OCI-LY3 (cell line): Measurements from ENCODE around the gene SERPINA12.
A peak's percentile ranks its signal among the peaks of the same experiment; 100 is the strongest.

Experiments
- H2AFZ ChIP-seq: fragments of 200-600, 300-600 bp; shearing (Covaris generic); 2 replicates; pipeline ENCODE4 v1.6.0; 2014; ENCODE audit warnings: antibody characterized with exemption, low read depth, low read length
- H3K27ac ChIP-seq: fragments of 200-600, 300-600 bp; sonication (generic); 2 replicates; pipeline ENCODE4 v1.5.1; 2014; ENCODE audit warnings: mild to moderate bottlenecking, low read length, moderate library complexity, mixed read lengths
- H3K27me3 ChIP-seq: fragments of 200-600, 300-600 bp; sonication (generic); 2 replicates; pipeline ENCODE4 v1.6.1; 2014; ENCODE audit warnings: low read depth, low read length, mixed read lengths
- H3K36me3 ChIP-seq: fragments of 200-600, 300-600 bp; sonication (generic); replicated peaks from 2 replicates; pipeline ENCODE3; 2014; ENCODE audit warnings: low read depth, low read length, mixed read lengths
- H3K4me1 ChIP-seq: fragments of 300-600, 200-600 bp; sonication (generic); 2 replicates; pipeline ENCODE4 v1.6.1; 2014; ENCODE audit warnings: low read length, mixed read lengths
- H3K4me2 ChIP-seq: fragments of 200-600, 300-600 bp; sonication (generic); 2 replicates; pipeline ENCODE4 v1.6.1; 2014; ENCODE audit warnings: low read length, mixed read lengths
- H3K4me3 ChIP-seq: fragments of 300-600, 200-600 bp; sonication (generic); 2 replicates; pipeline ENCODE4 v1.5.1; 2014; ENCODE audit warnings: antibody characterized with exemption, mild to moderate bottlenecking, low read length, moderate library complexity
- H3K79me2 ChIP-seq: fragments of 300-600, 200-600 bp; shearing (Covaris generic); 2 replicates; pipeline ENCODE4 v1.6.1; 2014; ENCODE audit warnings: mild to moderate bottlenecking, low read length, mixed read lengths
- H3K9ac ChIP-seq: fragments of 300-600, 200-600 bp; shearing (Covaris generic); 2 replicates; pipeline ENCODE4 v1.6.0; 2014; ENCODE audit warnings: mild to moderate bottlenecking, low read length, moderate library complexity
- H3K9me3 ChIP-seq: fragments of 200-600, 300-600 bp; shearing (Covaris generic); 2 replicates; pipeline ENCODE4 v1.6.1; 2014; ENCODE audit warnings: low read length, mixed read lengths; ENCODE audit not compliant: insufficient read depth
- H4K20me1 ChIP-seq: fragments of 200-600, 300-600 bp; sonication (generic); 2 replicates; pipeline ENCODE4 v1.6.1; 2016; ENCODE audit warnings: low read length, mixed read lengths; ENCODE audit not compliant: insufficient read depth
- EZH2phosphoT487 ChIP-seq: fragments of 200-600 bp; shearing (Covaris generic); IDR thresholded peaks from 2 replicates; pipeline ENCODE4 v1.6.1; 2018; ENCODE audit warnings: antibody characterized with exemption, mixed run types, low read depth
- TF ChIP-seq, protein P1 (sequence below): fragments of 200-600, 300-600 bp; sonication (generic); IDR thresholded peaks from 2 replicates; pipeline ENCODE4 v1.5.1; 2014; ENCODE audit warnings: antibody characterized with exemption, low read length, low read depth

The SERPINA12 gene

DNA sequence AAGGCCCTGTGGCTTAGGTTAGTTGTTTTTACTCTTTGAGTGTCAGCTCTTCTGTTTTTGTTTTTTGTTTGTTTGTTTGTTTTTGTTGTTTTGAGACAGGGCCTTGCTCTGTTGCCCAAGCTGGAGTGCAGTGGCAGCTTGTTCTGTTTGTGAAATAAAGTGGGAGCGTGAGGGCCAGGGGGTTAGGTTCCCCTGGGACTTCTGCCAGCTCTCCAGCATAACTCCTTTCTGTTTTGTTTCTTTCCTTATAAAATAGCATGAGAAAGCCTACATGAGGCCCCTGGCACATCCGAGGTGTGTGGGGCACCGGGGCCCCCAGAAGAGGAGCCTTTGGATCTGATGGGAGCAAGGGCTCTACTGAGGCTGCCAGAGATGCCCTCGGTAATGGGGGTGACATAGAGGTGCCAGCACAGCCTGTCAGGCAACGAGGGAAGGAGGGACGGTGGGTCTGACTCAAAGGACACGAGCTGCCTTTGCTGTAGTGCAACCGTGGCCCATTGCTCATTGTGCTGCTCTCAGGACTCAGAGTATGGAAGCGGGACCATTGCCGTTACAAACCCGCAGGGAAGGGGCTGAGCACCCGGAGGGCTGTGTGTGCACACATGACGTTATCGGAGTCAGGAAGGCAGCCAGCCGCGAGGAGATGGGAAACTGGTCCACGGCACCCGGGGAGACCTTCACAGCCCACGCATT, 47.6 kb downstream of the SERPINA12 start:
- no peak overlapping the region for H3K27ac ChIP-seq
- no peak overlapping the region for H2AFZ ChIP-seq
- peaks cover 16% of the 10 kb centered on the region for H3K4me1 ChIP-seq
- no peak overlapping the region for H3K4me3 ChIP-seq
- H4K20me1 ChIP-seq = no peaks in the 10 kb centered on the region
- H3K9ac ChIP-seq = no peak overlapping the region
- TF ChIP-seq, protein P1, sequence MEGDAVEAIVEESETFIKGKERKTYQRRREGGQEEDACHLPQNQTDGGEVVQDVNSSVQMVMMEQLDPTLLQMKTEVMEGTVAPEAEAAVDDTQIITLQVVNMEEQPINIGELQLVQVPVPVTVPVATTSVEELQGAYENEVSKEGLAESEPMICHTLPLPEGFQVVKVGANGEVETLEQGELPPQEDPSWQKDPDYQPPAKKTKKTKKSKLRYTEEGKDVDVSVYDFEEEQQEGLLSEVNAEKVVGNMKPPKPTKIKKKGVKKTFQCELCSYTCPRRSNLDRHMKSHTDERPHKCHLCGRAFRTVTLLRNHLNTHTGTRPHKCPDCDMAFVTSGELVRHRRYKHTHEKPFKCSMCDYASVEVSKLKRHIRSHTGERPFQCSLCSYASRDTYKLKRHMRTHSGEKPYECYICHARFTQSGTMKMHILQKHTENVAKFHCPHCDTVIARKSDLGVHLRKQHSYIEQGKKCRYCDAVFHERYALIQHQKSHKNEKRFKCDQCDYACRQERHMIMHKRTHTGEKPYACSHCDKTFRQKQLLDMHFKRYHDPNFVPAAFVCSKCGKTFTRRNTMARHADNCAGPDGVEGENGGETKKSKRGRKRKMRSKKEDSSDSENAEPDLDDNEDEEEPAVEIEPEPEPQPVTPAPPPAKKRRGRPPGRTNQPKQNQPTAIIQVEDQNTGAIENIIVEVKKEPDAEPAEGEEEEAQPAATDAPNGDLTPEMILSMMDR = no peak
- no peak for TF ChIP-seq EZH2phosphoT487
- no peaks in the 10 kb centered on the region for H3K9me3 ChIP-seq
- H3K27me3 ChIP-seq = no peaks in the 10 kb centered on the region
- H3K4me2 ChIP-seq = no peak overlapping the region
- H3K79me2 ChIP-seq = no peaks in the 10 kb centered on the region
- no peaks in the 10 kb centered on the region for H3K36me3 ChIP-seq

GRCh38 chr14:94460631-94461416, 48.4 kb downstream of the SERPINA12 start:
- Histone ChIP-seq H3K27me3 (no peaks in the 10 kb centered on the region), H3K27ac (peak overlapping the region; percentile 32), H3K4me1 (peaks cover 16% of the 10 kb centered on the region), H3K9ac (no peak overlapping the region; the same call in 1 of the 2 replicates), H3K79me2 (no peaks in the 10 kb centered on the region), H4K20me1 (no peaks in the 10 kb centered on the region), H3K9me3 (no peaks in the 10 kb centered on the region), H2AFZ (peak overlapping the region; percentile 47; the same call in 1 of the 2 replicates), H3K36me3 (no peaks in the 10 kb centered on the region), H3K4me2 (peak overlapping the region; percentile 60), H3K4me3 (peak overlapping the region; percentile 27)
- TF ChIP-seq, protein P1 = no peak
- TF ChIP-seq EZH2phosphoT487 = no peak

DNA sequence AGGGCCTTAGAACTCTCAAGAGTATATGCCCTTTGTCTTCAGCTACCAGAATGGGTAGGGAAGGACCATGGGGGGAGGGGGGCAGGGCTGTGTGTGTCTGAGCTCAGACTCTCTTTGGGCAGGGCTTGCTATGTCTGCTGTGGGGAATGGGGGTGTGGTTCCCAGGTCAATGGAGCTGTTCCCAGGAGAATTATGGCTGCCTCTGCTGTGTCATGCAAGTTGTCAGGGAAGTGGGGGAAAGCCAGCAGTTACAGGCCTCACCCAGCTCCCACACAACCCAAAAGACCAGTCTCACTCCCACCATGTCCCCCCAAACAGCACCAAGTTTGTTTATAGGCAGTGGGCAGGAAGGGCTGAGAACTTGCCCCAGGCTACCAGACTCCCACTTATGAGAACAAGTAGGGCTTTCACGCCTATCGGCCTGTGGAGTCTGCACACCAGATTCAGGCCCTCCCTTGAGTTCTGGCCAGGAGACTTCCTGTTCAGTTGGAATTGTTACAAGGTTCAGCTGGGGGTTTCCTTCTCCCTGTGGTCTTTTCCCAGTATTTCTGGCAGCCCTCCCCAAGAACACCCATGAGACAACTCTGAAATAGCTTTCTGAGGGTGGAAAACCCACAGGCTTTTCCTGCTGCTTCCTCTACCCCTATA, 50.6 kb downstream of the SERPINA12 start:
- Histone ChIP-seq H3K4me3 (no peak overlapping the region), H3K27me3 (no peaks in the 10 kb centered on the region), H3K27ac (no peak overlapping the region), H3K36me3 (no peaks in the 10 kb centered on the region), H4K20me1 (no peaks in the 10 kb centered on the region), H3K4me2 (no peak overlapping the region), H3K9me3 (no peaks in the 10 kb centered on the region), H3K79me2 (no peaks in the 10 kb centered on the region), H3K9ac (no peak overlapping the region), H3K4me1 (peaks cover 16% of the 10 kb centered on the region), H2AFZ (no peak overlapping the region)
- TF ChIP-seq EZH2phosphoT487 = no peak
- TF ChIP-seq, protein P1 = no peak

GRCh38 chr14:94458096-94458495, 51.2 kb downstream of the SERPINA12 start:
- TF ChIP-seq, protein P1 = no peak
- H3K4me1 ChIP-seq = peaks cover 16% of the 10 kb centered on the region
- no peak overlapping the region for H3K4me2 ChIP-seq
- no peak overlapping the region for H2AFZ ChIP-seq
- H3K4me3 ChIP-seq = no peak overlapping the region
- no peaks in the 10 kb centered on the region for H3K79me2 ChIP-seq
- no peaks in the 10 kb centered on the region for H3K36me3 ChIP-seq
- H4K20me1 ChIP-seq = no peaks in the 10 kb centered on the region
- H3K9me3 ChIP-seq = no peaks in the 10 kb centered on the region
- no peak overlapping the region for H3K27ac ChIP-seq
- H3K27me3 ChIP-seq = no peaks in the 10 kb centered on the region
- no peak overlapping the region for H3K9ac ChIP-seq
